KBM-7 (cell line): ENCODE results near the gene NME7.

Source experiments
- DNase-seq: peaks from one replicate; pipeline ENCODE4 v3.0.0-alpha.2; 2015
- in situ Hi-C: fragments of 300-500 bp; cut with MboI; formaldehyde crosslinking; loops from 2 replicates; pipeline ENCODE4 v1.14.3; 2020; ENCODE audit warnings: low sequenced_read_pairs, low pct_unique_long_range_greater_than_20kb, mixed read lengths

Gene NME7

GRCh38 chr1:169250795-169251194 is 116.8 kb downstream of the NME7 start:
- no peak for DNase-seq
- in situ Hi-C loops = no loop called here

GRCh38 chr1:169250022-169250421 is 117.6 kb downstream of the NME7 start:
- in situ Hi-C loops = no loop called here
- no peak for DNase-seq

GRCh38 chr1:169249611-169250010 is 118.0 kb downstream of the NME7 start:
- DNase-seq = no peak
- in situ Hi-C loops = no loop called here

- DNase-seq = no peak
- in situ Hi-C loops = no loop called here
Measured at GRCh38 chr1:169245706-169246105, 121.9 kb downstream of the NME7 start.

GRCh38 chr1:169240449-169241232 is 127.0 kb downstream of the NME7 start:
- no peak for DNase-seq
- in situ Hi-C loops = no loop called here

GRCh38 chr1:169236880-169237279 is 130.7 kb downstream of the NME7 start:
- DNase-seq = no peak
- in situ Hi-C loops = no loop called here

- DNase-seq = no peak
- in situ Hi-C loops = no loop called here
Measured at GRCh38 chr1:169236143-169236542, 131.5 kb downstream of the NME7 start.

- in situ Hi-C loops = no loop called here
- no peak for DNase-seq
Measured at GRCh38 chr1:169235568-169235967, 132.0 kb downstream of the NME7 start.

- no peak for DNase-seq
- in situ Hi-C loops = no loop called here
Measured at GRCh38 chr1:169234780-169235179, 132.8 kb downstream of the NME7 start.

GRCh38 chr1:169217636-169218035 is 150.0 kb downstream of the NME7 start:
- peak; percentile 75 for DNase-seq
- in situ Hi-C loops = no loop called here

GRCh38 chr1:169214598-169214997 is 153.0 kb downstream of the NME7 start:
- DNase-seq = no peak
- in situ Hi-C loops = no loop called here

- no peak for DNase-seq
- in situ Hi-C loops = no loop called here
Measured at GRCh38 chr1:169212088-169212487, 155.5 kb downstream of the NME7 start.

- in situ Hi-C loops = no loop called here
- no peak for DNase-seq
Measured at GRCh38 chr1:169207797-169208520, 159.6 kb downstream of the NME7 start.

GRCh38 chr1:169204157-169204556 is 163.4 kb downstream of the NME7 start:
- in situ Hi-C loops = no loop called here
- no peak for DNase-seq

- in situ Hi-C loops = no loop called here
- no peak for DNase-seq
Measured at GRCh38 chr1:169202791-169203665, 164.6 kb downstream of the NME7 start.

- in situ Hi-C loops = no loop called here
Measured at GRCh38 chr1:169201084-169201619, 166.4 kb downstream of the NME7 start.

GRCh38 chr1:169200319-169200718 is 167.3 kb downstream of the NME7 start:
- in situ Hi-C loops = no loop called here
- DNase-seq = no peak

More at GRCh38 chr1:169201084-169201619, 166.4 kb downstream of the NME7 start:
- DNase-seq = no peak

- DNase-seq = no peak
- in situ Hi-C loops = no loop called here
Measured at GRCh38 chr1:169196581-169196980, 171.0 kb downstream of the NME7 start.

- in situ Hi-C loops = no loop called here
- no peak for DNase-seq
Measured at GRCh38 chr1:169196161-169196560, 171.4 kb downstream of the NME7 start.
